NCI-H345 treated with DMSO at 0.1 percent for 48 hours (cell line): ENCODE data around the gene CBY1.

Experiments used
- DNase-seq: peaks from one replicate; lab custom pipeline; 2025; ENCODE audit not compliant: unreplicated experiment; lab: John Stamatoyannopoulos, UW

CBY1 gene

DNA sequence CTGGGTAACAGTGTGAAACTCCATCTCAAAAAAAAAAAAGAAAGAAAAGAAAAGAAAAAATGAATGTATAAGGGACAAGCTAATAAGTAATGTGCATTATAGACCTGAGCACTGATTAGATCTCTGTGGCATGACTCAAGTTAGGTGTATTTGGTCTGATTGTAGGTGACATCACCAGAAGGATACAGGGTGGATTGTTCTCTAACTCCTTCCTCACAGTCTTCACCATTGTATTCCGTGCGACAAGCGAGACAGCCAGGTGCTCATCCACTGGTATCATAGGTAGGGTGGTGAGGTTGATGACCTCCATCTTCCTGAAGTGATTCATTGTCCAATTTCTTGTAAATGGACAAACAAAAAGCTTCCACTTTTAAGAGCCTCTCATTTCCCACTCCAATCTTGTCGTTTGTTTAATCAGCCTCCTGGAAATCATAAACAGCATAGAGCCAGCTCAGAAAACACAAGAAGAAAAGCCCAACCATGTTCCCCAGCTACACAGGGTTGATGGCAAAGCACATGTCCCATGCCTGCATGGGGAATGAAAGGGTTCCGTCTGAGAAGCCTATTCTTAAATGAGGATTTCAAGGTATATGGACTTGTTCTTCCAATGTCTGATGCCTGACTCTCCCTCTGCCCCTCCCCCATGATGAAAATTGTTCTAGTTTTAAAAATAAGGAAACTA is 6.5 kb upstream of the CBY1 start:
- DNase-seq = peak; percentile 8

GRCh38 chr22:38652859-38653258 is 3.6 kb upstream of the CBY1 start:
- no peak for DNase-seq

- DNase-seq = no peak
Observed at GRCh38 chr22:38653741-38654140, 2.7 kb upstream of the CBY1 start.

DNA sequence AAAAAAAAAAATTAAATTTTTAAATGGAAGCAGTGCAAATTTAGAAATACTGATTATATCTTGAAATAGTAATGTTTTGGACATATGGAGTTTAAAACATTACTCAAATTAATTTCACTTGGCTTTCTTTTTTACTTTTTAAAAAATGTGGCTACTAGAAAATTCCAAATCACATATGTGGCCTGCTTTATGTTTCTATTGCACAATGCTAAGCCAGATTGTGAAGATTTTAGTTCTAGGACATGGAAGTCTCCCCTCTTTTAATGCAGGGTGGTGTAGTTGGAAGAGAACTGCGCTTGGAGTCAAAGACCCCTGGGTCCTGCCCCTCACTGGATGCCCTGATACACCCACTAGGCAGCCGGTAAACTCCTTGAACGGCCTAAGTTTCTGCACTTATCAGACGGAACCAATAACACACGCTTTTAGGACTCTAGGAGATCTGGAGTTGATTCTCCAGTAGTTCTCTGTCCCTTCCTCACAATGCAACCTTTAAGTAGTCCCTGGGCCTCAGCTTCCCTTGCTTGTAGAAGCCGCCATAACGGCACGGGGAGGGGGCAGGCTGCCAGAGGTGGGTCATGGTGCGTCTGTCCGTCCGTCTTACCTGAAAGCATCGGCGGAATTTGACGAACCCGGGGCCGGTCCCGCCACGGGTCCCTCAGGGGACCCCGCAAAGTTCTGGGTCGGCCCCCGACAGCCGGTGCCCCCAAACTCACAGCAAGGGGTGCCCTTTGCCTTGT is 751 bp upstream of the CBY1 start:
- no peak for DNase-seq

DNA sequence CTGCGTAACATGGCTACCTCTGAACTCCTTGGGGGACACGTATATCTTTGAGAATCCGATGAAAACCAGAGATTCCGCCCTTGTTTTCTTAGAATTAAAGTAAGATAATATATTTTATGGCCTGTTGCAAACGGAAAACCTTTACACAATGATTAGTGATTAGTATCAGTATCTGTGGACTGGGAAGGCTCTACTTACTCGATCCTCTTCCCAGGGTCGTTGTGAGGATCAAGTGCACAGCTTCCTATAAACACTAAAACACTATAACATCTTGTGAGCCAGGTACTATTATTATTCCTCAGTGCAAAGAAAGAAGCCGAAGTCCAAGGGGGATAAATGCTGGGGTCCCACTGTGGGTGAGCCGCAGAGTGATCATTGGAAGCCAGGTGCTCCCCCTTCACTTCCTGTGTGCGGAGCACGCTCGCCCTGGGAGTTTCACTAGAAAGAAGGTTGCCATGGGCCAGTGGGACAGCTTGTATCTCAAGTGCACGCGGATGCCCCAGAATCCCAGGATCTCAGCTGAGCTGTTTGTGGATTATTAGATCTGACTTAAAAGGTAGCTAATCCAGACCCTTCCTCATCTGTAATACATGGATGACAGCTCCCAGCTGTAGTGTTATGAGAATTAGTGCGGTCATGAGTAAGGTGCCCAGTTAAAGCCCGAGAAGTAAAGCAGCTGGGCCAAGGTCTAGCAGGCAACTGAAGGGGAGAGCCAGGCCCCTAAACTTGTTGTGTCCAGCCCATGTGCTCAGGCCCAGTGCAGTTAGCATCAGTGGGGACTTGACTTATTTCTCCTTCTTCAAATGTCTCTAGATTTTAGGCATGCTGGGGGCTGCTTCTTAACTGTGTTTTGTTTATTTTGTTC is 839 bp downstream of the CBY1 start:
- DNase-seq = no peak

GRCh38 chr22:38674888-38675287 is 18.4 kb downstream of the CBY1 start:
- no peak for DNase-seq

DNA sequence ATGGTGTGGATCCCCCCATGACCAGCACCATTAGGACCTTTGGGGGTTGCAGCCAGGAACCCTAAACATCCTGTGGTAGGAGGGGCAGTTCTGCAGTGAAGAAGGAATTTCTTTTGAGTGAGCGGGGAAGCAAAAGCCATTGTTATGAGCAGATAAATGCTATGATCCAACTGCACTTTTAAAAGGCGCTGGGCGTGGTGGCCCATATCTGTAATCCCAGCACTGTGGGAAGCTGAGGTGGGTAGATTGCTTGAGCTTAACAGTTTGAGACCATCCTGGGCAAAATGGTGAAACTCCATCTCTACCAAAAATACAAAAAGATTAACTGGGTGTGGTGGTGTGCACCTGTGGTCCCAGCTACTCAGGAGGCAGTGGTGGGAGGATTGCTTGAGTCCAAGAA is 19.4 kb downstream of the CBY1 start:
- DNase-seq = no peak

- DNase-seq = peak; percentile 57
Observed at GRCh38 chr22:38681582-38682335, 25.3 kb downstream of the CBY1 start, which contains the start of gene TOMM22. TSS of gene TOMM22 (plus strand) at chr22:38681957. CDS start at chr22:38681979, 22 bp downstream.

GRCh38 chr22:38684895-38685294 is 28.5 kb downstream of the CBY1 start:
- DNase-seq = no peak

DNA sequence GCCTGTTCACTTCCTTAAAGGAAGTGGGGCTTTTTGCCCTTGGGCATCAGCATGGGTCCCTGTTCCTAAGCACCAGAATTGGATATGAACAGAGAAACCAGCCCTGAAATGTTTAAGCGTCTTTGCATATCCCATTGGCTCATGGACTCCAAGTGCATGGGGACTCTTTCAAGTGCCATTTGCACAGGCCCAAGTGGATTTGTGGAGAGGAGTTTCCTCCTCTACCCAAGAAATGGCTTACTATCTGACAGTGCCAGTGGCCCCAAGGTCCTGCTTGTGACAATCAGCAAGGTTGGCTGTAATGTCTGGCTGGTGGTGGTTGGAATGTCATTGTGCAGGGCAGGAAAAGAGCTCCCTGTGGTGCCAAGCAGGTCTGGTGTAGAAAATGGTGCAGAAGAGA is 29.3 kb downstream of the CBY1 start:
- DNase-seq = no peak

- no peak for DNase-seq
Observed at GRCh38 chr22:38689651-38690050, 33.2 kb downstream of the CBY1 start.

GRCh38 chr22:38694049-38694448 is 37.6 kb downstream of the CBY1 start:
- no peak for DNase-seq

DNA sequence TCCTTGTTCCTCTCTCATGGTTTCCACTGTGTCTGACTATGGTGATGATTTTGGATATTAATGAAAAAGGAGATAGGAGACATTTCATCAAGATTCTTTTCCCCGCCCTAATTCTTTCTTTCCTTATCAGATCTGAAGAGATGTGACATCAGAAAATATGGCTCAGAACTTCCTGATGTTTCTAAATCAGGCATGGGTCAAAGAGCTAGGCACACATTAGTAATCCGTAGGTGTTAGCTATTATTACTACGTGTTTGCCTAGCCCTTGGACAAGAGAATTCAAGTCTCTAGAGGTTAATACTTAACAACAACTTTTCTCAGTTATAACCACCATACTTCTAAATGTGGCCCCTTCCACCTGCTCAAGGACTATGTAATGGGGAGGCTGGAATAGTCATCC is 38.5 kb downstream of the CBY1 start:
- DNase-seq = no peak

- DNase-seq = no peak
Observed at GRCh38 chr22:38696606-38697424, 40.4 kb downstream of the CBY1 start.

GRCh38 chr22:38697425-38698089 is 41.1 kb downstream of the CBY1 start:
- no peak for DNase-seq

DNA sequence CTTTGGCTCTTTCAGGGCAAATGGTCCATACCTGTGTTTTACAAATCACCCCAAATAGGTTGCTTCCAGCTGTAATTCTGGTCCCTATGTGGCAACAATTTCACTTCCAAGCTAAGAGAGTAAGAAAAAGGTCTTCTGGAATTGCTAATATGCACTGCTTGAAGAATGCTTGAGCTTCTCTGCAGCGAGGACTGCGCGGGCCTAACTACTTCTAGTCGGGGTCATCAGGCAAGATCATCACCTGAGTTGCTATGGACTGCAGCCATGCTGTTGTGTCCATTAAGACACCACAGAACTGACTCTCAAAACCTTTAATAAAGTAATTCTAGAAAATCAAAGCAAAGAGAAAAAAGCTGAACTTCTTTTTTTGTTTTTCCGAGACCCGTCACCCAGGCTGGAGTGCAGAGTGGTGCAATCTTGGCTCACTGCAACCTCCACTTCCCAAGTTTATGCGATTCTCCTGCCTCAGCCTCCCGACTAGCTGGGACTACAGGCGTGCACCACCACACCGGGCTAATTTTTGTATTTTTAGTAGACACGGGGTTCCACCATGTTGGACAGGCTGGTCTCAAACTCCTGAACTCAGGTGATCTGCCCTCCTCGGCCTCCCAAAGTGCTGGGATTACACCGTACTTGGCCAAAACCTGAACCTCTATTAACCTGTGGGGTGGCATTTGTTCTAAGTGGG is 42.1 kb downstream of the CBY1 start:
- DNase-seq = no peak

DNA sequence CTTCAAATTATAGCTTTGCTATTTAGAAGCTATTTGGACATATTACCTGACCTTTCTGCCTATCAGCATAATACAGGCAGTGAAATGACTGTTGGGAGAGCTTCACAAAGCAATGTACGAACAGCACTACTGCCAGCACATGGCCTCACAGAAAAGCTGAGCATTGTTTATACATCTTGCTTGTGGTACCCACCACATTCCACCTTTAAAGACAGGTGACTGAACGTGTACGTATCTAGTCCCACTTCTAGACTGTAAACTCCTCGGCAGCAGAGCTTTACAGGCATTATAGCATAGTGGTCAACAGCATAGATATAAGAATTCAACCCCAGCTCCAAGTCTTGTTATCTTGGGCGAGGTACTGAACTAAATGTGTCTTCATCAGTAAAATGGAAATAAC is 42.7 kb downstream of the CBY1 start:
- DNase-seq = no peak

DNA sequence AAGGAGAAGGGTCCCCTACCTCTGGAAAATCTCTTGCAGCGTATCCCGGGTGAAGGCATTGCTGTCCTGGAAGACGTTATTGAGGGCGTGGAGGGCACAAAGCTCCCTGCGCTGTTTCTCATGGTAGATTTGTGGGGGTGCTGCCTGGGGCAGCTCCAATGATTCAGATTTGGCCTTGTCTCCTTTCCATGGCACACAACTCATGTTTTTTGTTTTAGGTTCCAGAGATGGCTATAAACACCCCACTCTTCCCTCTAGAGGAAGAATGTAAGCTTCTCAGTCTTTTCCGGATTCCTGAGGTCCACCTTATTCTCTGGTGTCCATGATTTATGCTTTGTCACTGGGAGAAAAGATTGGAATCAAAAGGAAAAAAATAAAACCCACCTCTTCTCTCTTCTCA is 43.3 kb downstream of the CBY1 start:
- DNase-seq = no peak

- no peak for DNase-seq
Observed at GRCh38 chr22:38700270-38700788, 43.9 kb downstream of the CBY1 start.
